Measurements from ENCODE around the gene ICOS.
"Not testable (repeated sequence)": the region's sequence is repeated elsewhere in the genome, so short reads cannot be mapped to it uniquely, and the experiment has no call there.

Gene ICOS

DNA sequence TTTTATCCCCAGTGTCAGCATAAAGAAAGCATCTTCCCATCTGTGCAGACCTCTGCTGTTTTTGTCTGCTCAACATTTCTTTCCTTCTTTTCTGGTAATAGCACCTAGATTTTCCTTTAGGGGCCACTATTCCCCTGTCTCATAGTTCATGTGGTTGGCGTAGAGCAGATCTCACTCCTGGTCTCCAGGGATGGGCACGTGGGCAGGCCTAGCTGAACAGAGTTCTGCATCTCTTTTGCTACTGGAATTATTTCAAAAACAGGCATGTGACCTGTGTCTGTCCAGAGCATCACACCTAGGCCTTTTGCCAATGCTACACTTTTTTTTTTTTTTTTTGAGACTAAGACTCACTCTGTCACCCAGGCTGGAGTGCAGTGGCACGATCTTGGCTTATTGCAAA lies 17.7 kb upstream of the ICOS start:
- no peak for DNase-seq

- DNase-seq: no peak
These were observed 10.9 kb upstream of the ICOS start for GRCh38 chr2:203925512-203926158.

DNA sequence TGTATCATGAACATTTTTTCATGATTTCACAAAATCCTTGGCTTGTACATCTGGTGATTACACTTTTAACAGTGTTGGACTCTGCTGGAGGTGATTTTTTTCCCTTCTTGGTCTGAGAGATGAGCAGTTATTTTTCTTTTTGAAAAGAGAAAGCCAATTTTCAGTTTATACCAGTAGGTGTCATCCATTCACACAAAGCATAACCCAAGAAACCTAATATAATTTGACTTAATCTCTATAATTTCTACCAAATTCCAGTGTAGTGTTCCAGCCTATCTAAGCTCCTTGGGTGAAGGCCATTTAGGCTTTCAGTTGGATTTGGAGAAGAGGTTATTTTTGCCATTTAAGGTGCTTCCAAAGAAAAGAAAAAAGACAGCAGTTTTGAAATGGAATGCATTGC lies 7.7 kb upstream of the ICOS start:
- DNase-seq: peak in 1 of 2 donors; percentile 64

- not testable (repeated sequence) for DNase-seq
These were observed 5.3 kb upstream of the ICOS start for GRCh38 chr2:203931262-203931661.

GRCh38 chr2:203934041-203934492 lies 2.5 kb upstream of the ICOS start:
- DNase-seq: peak in 1 of 2 donors; percentile 60

GRCh38 chr2:203934711-203935438 lies 1.7 kb upstream of the ICOS start:
- DNase-seq: no peak

DNA sequence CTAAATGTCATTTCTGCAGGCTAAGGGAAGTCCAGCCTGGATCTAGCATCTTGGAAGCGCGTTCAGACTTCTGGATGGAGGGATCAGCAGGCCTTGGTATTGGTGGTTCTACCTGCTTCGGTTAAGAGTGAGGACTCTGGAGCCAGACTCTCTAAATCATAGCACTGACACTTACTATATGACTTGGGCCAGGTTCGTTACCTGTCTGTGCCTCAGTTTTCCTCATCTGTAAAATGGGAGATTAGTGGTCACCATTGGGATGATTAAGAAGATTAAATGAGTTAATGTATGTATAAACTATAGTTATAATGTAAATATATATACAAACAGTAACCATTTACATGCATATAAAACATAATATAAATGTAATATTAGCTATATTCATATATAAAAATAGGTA lies 995 bp upstream of the ICOS start:
- DNase-seq: no peak

DNA sequence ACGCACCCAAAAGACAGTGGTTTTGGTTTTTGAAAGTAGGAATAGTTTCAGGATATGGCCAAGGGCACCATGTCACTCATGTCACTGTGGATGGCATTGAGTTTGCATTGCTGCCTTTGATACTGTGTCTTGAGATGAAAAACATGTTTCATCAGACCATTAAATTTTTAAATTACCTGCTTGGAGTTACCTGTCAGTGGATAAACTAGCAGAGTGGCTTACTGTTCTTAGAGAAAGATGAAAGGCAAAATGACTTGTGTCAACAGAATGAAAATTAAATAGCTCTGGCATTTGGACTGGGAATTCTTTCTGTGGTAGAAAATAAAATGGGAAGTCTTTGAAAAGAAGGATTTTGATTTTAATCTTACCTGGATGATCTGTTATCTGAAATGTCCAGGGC lies 386 bp downstream of the ICOS start:
- no peak for DNase-seq

GRCh38 chr2:203937788-203938187 lies 1.2 kb downstream of the ICOS start:
- no peak for DNase-seq

DNA sequence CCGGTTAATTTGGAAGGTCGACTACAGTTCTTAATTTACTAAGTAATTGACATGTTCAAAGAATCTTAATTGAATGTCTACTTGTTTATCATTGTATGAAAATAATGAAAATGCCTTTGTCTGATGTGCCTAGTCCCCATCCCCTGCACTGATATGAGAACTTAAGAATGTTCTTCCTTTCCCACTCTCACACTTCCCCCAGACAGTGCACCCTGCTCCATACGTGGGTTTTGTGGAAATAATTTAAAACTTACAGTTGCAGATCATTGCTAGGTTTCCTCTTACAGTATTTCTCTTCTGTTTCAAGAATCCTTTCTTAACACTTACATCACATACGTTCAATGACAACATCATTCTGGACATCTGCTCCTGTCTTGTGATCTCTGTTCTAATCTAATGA lies 3.5 kb downstream of the ICOS start:
- peak in 1 of 2 donors; percentile 31 for DNase-seq

DNA sequence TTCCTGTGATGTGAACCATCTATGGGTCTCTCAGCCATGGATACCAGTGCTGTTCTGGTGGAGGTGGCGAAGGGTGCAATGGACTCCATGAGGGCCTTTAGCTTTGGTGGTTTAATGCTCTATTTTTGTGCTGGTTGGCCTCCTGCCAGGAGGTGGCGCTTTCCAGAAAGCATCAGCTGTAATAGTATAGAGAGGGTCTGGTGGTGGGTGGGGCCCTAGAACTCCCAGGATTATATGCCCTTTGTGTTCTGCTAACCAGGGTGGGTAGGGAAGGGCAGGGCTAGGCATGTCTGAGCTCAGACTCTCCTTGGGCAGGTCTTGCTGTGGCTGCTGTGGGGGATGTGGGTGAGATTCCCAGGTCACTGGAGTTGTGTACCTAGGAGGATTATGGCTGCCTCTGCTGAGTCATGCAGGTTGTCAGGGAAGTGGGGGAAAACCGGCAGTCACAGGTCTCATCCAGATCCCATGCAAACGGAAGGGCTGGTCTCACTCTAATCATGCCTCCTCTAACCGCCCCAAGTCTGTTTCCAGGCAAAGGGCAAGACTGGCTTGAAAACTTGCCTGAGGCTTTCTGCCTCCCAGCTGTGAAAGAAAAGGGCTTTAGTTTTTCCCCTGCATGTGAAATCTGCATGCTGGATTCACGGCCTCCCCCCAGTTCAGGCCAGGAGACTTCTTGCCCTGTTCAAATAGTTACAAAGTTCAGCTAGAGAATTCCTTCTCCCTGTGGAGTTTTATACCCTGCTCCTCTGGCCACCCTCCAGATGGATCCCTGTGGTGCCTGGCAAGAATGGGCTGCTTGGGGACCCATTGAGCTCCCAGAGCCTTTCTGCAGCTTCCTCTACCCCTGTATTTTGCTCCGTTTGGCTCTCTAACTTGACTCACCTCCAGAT lies 7.2 kb downstream of the ICOS start:
- peak; percentile 25 to 47 for DNase-seq

GRCh38 chr2:203948733-203949132 lies 12.2 kb downstream of the ICOS start:
- no peak for DNase-seq

- peak in 1 of 2 donors; percentile 56 for DNase-seq
These were observed 12.7 kb downstream of the ICOS start for GRCh38 chr2:203949228-203949627.

- DNase-seq: peak; percentile 47 to 81
These were observed 14.9 kb downstream of the ICOS start for GRCh38 chr2:203951366-203951902.

GRCh38 chr2:203959265-203959664 lies 22.7 kb downstream of the ICOS start:
- DNase-seq: no peak

DNA sequence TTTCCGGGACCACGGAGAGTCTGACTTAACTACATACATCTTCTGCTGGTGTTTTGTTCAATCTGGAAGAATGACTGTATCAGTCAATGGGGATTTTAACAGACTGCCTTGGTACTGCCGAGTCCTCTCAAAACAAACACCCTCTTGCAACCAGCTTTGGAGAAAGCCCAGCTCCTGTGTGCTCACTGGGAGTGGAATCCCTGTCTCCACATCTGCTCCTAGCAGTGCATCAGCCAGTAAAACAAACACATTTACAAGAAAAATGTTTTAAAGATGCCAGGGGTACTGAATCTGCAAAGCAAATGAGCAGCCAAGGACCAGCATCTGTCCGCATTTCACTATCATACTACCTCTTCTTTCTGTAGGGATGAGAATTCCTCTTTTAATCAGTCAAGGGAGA lies 23.1 kb downstream of the ICOS start:
- DNase-seq: no peak

DNA sequence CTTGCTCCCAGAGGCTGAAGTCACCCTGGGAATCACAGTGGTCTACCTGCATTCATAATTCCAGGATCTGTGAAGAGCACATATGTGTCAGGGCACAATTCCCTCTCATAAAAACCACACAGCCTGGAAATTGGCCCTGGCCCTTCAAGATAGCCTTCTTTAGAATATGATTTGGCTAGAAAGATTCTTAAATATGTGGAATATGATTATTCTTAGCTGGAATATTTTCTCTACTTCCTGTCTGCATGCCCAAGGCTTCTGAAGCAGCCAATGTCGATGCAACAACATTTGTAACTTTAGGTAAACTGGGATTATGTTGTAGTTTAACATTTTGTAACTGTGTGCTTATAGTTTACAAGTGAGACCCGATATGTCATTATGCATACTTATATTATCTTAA lies 24.2 kb downstream of the ICOS start:
- no peak for DNase-seq

DNA sequence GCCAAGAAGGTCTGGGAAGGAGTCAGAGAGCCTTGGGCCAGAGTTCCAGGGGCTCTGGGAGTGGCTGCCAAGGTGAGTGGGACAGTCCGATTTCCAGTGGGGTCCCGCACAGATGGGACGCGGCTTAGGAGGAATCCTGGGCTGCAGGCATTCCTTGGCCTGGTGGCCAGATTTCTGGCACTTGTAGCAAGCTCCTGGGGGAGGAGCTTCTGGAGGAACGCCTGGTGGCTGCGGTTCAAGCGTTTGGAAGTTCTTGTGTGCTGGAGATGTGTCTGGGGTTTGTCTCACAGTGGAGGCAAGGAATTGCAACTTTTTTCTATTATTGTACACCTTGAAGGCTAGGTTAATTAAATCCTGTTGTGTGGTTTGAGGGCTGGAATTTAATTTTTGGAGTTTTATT lies 28.6 kb downstream of the ICOS start:
- DNase-seq: not testable (repeated sequence)

DNA sequence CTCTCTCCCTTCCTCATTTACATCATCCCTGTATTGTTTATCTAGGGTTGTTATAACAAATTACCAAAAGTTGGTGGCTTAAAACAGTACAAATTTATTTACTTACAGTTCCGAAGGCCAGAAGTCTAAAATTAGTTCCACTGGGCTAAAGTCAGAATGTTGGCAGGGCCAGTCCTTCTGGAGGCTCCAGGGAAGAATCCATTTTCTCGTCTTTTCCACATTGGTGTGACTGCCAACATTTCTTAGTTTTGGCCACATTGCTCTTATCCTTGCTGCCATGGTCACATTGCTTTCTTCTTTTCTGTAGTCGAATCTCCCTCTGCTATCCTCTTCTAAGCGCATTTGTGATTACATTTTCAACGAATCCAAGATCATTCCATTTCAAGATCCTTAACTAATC lies 34.7 kb downstream of the ICOS start:
- DNase-seq: no peak

GRCh38 chr2:203972066-203972465 lies 35.5 kb downstream of the ICOS start:
- no peak for DNase-seq

DNA sequence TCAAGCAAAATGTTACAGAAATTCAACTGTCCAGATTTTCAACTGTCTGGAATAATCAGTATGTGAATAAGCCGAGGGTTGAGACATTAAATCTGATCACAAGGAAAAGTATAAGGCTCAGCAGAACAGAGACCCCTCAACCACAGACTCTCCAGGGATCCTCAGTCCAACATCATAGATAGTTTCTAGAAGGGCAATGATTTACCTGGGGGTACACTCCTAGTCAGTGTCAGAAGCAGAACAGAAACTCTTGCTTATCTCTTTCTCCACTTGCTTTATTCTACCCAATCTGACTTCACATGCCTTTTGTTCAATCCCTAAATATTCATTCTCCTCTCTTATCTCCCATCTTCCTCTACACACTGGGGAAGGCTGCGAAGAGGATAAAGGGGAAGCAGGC lies 36.4 kb downstream of the ICOS start:
- no peak for DNase-seq

DNA sequence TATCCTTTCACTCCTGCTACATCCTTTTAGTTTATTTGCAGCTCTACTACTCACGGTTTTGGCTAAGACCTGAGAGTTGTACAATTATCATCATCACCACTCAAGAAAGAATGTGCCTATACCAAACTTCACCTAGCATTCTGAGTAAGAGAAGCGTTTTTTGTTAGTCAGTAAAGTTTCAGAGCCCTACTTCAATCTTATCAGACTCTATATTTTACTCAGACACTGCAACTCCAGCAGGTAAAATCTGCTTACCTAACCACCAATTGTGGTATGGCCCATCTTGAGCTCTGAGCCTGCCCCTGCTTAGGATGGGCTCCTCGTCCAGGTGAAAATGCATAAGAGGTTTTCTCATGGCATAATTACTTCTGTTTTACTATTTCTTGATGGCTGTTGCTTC lies 37.1 kb downstream of the ICOS start:
- DNase-seq: no peak

- DNase-seq: no peak
These were observed 39.3 kb downstream of the ICOS start for GRCh38 chr2:203975912-203976311.

Data from CD4-positive, alpha-beta T cell treated with Interleukin-4 for 1 hour (primary cell).